Measurements from ENCODE around the gene YBX1.
"Not testable (repeated sequence)": the region's sequence is repeated elsewhere in the genome, so short reads cannot be mapped to it uniquely, and the experiment has no call there.

The YBX1 gene

GRCh38 chr1:42690477-42691156, 8.4 kb downstream of the YBX1 start:
- DNase-seq: no peak

DNA sequence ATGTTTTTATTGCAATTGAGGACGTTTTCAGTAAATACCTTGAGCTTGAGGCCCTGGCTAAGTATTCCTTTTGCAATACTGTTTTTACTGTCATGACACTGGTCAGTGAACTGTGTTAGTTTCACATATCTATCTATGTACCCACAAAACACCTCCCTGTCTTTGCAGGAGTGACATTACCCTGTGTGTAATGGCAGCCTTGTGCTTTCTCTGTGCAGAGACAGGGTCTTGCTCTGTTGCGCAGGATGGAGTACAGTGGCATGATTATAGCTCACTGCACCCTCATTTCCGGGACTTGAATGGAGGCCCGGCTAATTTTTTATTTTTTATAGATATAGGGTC, 8.9 kb downstream of the YBX1 start:
- DNase-seq: no peak

- DNase-seq: no peak
Measured at GRCh38 chr1:42692461-42692860, 10.2 kb downstream of the YBX1 start.

DNA sequence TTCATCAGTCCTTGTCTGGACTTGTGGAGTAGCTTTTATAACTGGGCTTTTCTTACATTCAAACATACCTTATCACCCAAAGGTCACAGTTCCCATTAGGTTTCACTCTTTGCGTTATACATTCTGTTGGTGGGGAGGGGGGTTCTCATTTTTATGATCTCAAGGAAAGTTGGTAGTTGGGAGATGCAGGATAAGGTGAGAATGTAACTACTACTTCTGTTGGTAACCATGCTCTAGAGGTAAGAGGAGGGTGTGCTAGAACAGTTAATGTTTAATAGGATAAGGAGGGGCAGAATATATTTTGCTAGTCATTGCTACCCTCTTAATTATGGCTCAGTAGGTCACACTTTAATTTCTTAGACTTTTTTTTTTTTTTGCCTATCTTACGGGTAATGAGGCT, 10.7 kb downstream of the YBX1 start:
- DNase-seq: no peak

DNA sequence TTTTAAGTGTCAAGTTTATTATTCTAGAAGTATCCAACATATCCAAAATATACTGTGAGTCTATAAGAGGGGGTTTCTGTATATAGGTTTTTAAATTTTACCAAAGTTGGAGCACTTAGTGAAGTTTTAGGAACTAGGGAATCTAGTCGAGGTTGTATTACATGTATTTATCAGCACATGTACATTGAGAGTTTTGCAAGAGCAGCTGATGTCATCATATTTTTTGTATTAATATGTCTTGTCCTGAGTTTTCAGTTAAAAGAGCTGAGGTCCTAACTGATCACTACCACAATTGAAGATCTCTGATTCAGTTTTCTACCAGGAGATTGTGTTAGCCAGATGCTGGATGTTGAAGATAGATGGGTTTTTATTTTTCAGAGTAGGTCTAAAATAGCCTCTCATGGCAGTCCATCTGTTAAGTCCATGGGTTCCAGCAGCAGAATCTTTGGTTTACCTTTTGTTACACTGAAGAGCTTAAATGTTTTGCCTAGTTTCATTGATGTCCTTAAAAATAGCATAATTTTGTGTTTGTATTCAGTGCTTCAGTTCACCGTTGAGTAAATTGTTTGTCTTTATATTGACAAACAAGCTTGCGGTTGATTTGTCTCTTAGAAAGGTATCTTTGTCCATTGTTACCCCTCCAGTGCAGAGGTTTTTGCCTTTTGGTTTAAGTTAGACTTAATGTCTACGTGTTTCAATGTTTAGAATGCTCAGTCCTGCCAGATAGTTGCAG, 16.0 kb downstream of the YBX1 start:
- no peak for DNase-seq

- no peak for DNase-seq
Measured at GRCh38 chr1:42700006-42700405, 17.8 kb downstream of the YBX1 start.

GRCh38 chr1:42703888-42704464, 21.8 kb downstream of the YBX1 start:
- DNase-seq: no peak

GRCh38 chr1:42712808-42713207, 30.6 kb downstream of the YBX1 start:
- not testable (repeated sequence) for DNase-seq

DNA sequence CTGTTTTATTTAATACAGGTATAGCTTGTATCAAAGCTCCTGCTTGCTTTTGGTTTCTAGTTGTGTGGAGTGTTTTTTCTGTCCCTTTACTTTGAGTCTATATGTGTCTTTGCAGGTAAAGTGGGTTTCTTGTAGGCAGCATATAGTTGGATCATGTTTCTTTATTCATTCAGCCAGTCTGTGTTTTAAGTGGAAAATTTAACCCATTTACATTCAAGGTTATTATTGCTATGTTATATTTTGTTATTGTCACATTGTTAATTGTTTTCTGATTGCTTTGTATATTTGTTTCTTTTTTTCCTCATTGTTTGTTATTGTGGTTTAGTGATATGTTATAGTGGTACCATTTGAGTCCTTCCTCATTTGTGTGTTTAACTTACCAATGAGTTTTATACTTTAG, 31.1 kb downstream of the YBX1 start:
- DNase-seq: no peak

- DNase-seq: not testable (repeated sequence)
Measured at GRCh38 chr1:42714441-42714840, 32.2 kb downstream of the YBX1 start.

- no peak for DNase-seq
Measured at GRCh38 chr1:42720868-42721267, 38.6 kb downstream of the YBX1 start.

GRCh38 chr1:42721926-42722325, 39.7 kb downstream of the YBX1 start:
- DNase-seq: no peak

- not testable (repeated sequence) for DNase-seq
Measured at GRCh38 chr1:42722403-42722802, 40.2 kb downstream of the YBX1 start.

DNA sequence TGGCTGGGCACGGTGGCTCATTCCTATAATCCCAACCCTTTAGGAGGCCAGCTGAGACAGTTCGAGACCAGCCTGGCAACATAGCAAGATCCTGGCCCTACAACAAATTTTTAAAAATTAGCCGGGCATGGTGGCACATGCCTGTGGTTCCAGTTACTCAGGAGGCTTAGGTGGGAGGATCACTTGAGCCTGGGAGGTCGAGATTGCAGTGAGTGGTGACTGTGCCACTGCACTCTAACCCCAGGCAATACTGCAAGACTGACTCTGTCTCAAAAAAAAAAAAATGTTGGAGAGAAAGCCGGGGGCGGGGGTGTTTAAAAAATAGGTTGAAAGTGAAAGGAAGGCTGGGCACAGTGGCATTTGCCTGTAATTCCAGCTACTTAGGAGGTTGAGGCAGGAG, 41.3 kb downstream of the YBX1 start:
- DNase-seq: no peak

DNA sequence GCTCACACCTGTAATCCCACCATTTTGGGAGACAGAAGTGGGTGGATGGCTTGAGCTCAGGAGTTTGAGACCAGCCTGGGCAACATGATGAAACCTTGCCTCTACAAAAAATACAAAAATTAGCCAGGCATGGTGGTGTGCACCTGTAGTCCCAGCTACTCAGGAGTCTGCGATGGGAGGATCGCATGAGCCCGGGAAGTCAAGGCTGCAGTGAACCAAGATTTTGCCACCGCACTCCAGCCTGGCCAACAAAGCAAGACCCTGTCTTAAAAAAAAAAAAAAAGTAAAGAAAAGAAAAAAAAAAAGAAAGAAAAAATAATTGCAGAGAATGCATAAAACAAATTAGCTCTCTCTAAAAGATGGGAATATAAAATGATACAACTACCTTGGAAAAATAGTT, 43.6 kb downstream of the YBX1 start:
- not testable (repeated sequence) for DNase-seq

- no peak for DNase-seq
Measured at GRCh38 chr1:42730002-42730401, 47.8 kb downstream of the YBX1 start.

DNA sequence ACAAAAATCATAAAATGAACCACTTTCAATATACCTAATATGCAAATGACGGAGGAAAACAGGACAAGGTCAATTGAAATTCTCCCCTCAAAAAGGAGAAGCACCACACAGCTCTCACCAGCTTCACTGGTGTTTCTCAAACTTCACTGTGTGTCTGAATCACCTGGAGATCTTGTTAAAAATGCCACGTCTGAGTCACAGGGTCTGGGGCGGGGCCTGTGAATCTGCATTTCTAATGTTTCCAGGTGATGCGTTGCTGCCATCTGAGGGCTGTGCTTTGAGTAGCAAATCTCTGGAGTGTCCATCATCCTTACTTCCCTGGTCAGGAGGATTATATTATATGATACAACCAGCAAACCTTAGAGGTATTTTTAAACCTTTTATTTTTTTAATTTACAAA, 48.8 kb downstream of the YBX1 start:
- DNase-seq: peak; percentile 62

GRCh38 chr1:42731585-42731984, 49.4 kb downstream of the YBX1 start:
- DNase-seq: no peak

DNA sequence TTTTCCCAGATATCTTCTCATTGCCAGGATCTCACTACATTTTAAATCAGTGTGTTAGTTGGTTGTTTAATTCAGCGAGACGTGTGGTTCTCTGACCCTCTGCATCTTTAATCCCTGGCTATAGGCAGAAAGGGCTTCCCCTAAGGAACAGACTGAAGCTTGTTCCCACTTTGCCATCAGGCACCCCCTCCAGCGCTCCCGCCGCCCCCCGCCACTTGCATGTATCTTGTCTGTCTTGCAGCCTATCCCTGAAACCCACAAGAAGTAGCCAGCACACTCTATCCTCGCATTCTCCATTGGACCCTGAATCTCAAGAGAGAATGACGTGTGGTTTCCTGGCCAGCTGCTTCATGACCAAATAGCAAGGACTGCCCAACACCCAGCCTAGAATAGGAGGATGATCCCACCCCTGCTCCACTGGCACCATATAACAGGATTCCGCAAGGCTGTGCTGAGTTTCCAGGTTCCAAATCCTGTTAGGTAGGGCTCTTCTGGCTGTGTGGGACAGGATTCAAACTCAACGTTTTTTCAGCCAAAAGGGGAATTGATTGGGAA, 50.0 kb downstream of the YBX1 start:
- DNase-seq: no peak

DNA sequence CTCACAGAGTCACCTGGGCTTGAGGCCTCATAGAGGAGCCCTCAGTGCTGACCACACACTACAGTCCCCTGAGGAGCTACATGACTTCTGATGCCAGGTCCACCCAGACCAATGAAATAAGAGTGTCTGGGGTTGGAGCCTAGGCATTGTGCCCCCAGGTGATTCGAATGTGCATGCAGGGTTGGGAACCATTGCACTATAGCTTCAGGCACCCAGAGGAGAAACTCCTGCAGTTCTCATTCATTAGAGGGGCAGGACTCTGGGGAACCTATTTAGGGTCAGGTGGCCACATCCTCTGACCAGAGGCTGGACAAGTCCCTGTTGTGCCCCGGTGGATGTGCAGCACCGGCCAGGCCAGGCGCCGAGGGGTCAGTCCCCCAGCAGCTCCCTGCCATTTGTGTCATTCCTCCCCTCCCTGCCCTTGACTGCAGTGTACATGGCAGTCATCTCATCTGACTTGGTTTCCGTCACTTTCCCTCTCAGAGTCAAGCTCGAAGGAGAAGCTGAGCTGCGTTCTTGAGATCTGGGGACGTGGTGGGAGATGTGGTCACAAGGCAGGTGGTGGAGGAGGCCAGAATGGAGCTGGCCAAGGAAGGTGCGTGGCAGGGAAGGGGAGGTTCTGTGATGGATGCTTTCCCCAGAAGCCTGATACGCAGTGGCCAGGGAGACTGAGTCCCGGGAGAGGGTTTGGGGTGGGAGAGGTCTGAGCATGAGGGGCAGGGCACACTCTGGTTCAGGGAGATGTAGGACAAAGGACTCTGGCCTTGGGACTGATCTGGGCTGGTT, 51.4 kb downstream of the YBX1 start:
- no peak for DNase-seq

GRCh38 chr1:42734201-42735035, 52.2 kb downstream of the YBX1 start:
- no peak for DNase-seq

DNA sequence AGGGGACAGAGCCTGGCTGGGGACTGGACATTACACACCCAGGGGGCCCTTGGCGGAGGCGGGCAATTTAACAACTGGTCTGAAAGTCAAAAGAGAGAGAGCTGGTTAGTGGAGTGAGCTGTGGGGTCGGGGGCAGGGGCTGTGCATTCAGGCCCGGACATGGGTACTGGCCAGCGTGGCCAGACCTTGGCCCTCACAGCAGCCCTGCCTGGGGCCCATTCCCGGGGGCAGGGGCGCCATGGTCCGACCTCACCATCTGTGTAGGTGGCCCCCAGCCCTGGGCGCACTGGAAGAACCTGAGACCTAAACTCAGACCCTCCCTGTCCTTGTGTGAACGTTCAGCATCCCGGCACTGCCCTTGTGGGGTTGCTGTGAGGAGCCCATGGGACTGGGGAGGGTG, 52.8 kb downstream of the YBX1 start:
- DNase-seq: no peak

All from stimulated activated CD4-positive, alpha-beta T cell treated with anti-CD3 and anti-CD28 coated beads, Interleukin-4, amount 100 ng/mL, for 24 hours (primary cell).